Raji (cell line): ENCODE data around the gene ZNF579.
A peak's percentile ranks its signal among the peaks of the same experiment; 100 is the strongest.

Source experiments
- POLR2A ChIP-seq: IDR thresholded peaks from 2 replicates; pipeline ENCODE4 v1.6.1; 2011; ENCODE audit warnings: low read depth, low read length, control low read depth; ENCODE audit not compliant: insufficient read depth

Gene ZNF579, protein sequence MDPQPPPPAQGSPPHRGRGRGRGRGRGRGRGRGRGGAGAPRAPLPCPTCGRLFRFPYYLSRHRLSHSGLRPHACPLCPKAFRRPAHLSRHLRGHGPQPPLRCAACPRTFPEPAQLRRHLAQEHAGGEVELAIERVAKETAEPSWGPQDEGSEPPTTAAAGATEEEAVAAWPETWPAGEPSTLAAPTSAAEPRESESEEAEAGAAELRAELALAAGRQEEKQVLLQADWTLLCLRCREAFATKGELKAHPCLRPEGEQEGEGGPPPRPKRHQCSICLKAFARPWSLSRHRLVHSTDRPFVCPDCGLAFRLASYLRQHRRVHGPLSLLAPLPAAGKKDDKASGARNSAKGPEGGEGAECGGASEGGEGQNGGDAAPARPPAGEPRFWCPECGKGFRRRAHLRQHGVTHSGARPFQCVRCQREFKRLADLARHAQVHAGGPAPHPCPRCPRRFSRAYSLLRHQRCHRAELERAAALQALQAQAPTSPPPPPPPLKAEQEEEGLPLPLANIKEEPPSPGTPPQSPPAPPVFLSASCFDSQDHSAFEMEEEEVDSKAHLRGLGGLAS

DNA sequence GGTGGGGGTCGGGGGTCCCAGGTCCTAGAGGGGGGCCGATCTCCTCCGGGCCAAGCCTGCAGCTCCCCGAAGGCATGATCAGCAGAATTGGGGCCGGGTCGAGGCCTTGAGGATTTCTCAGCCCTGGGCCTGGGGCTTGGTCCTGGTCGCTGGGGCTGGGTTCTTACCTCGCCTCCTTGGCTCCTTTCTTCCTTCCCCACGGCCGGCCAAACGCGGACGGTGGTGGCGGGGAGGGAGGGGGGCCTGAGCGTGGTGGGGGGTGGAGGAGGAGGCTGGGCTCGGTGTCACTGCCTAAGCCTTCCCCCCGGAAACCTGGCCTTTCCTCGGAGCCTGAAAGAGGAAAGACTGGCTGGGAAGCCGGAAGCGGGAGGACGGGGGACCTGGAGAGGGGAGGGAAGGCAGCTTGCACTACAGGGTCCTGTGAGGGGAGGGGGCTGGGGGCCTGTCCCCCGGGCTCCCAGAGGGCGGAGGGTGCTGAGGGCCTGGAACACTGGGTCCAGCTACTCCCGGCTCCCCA lies at the start of gene ZNF579:
Gene ZNF579, minus strand, starts transcription at position 221 of the 517 bp plus-strand sequence. CDS start 1,209 bp downstream, outside the sequence.
- TF ChIP-seq POLR2A = peak; percentile 62; the same call in 1 of the 2 replicates

DNA sequence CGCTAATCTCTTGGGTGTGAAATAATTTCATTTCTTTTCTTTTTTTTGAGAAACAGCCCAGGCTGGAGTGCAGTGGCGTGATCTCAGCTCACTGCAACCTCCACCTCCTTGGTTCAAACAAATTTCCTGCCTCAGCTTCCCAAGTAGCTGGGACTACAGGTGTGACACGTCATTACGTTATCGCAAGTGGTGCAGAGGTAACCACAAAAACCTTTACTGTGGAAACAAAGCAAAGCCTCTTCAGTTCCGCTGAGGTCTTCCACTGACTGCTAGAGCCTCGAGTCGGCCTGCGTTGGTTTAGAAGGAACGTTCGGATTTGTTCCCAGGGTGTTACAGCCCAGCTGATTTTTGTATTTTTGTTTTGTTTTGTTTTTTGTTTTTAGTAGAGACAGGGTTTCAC lies 45.7 kb upstream of the ZNF579 start:
- TF ChIP-seq POLR2A = no peak

DNA sequence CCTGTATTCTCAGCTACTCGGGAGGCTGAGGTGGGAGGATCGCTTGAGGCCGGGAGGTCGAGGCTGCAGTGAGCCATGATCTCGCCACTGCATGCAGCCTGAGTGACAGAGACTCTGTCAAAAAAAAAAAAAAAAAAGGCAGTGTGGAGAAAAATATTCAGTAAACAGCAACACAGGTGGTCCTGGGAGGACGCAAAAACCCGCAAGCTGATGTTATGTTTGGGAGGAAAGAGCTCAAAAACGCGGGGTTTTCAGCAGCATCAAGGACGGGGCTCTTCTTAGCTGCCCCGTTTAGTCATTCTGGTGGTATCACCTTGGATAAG lies 44.3 kb upstream of the ZNF579 start:
- TF ChIP-seq POLR2A = no peak

DNA sequence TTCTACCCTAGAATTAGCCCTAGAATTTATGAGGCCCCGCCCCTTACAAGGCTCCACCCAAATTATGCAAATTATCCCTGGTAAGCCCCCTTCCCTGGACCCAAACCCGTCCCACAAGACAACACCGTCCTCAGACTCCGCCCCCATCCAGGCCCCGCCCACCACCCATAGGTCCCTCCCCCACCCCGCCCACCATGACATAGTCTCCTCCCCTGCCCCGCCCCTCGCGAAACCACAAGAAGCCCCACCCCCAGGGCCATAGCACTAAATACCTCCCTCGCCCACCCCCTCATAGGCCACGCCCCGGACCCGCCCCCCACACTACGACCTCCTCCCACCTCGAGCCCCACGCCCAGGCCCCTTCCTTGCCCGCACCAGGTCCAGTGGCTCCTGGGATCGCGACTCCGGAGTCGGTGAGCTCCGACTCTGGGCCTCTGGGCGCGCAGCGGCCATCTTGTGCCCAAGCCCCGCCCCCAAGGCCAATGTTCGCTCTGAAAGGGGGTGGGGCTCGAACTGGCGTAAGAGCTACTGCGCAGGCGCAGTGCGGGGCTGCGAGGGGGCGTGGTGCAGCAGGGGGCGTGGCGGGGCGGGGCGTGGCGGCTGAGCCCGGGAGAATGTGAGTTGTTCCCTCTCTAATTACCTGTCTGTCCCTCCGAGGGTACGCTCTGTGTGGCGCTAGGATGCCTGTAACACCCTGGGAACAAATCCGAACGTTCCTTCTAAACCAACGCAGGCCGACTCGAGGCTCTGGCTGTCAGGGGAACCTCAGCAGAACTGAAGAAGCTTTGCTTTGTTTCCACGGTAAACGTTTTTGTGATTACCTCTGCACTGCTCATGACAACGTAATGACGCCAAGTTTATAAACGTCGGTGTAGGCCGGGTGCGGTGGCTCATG lies 43.7 kb upstream of the ZNF579 start, which contains the start of gene ZNF784:
Gene ZNF784, minus strand, starts transcription at position 458 of the 895 bp plus-strand sequence. Its CDS starts 5 bp downstream, at position 453.
- peak; percentile 42 for TF ChIP-seq POLR2A

DNA sequence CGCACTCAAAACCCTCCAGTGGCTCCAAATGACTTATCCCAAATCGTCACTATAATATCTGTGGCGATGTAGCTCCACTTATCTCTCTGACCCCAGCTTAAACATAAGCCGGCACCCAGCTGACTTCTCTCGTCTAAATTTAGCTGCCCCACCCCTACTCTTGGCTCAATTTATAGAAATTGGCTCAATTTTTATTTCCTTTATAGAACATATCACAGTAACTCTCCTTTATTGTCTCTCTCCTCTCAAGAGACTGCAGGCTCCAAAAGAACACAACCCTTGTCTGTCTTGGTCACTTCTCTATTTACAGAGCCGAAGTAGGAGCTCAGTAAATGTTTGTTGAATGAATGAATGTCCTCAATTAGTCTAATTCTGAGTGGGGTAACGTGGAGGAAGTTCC lies 42.9 kb upstream of the ZNF579 start:
- no peak for TF ChIP-seq POLR2A

DNA sequence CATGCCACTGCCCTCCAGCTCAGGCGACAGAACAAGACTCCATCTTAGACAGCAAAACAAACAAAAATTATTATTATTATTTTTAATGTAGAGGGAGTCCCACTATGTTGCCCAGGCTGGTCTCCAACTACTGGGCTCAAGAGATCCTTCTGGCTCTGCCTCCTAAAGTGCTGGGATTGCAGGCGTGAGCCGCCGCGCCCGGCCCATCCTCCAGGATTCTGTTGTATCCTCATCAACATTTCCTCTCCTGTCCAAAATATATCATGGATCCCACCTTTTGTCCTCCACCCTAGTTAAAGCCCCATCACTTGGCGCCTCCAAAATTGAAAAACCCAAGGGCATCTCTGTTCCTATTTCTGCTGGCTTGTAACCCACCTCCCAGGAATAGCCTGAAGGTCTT lies 42.5 kb upstream of the ZNF579 start:
- TF ChIP-seq POLR2A = no peak

DNA sequence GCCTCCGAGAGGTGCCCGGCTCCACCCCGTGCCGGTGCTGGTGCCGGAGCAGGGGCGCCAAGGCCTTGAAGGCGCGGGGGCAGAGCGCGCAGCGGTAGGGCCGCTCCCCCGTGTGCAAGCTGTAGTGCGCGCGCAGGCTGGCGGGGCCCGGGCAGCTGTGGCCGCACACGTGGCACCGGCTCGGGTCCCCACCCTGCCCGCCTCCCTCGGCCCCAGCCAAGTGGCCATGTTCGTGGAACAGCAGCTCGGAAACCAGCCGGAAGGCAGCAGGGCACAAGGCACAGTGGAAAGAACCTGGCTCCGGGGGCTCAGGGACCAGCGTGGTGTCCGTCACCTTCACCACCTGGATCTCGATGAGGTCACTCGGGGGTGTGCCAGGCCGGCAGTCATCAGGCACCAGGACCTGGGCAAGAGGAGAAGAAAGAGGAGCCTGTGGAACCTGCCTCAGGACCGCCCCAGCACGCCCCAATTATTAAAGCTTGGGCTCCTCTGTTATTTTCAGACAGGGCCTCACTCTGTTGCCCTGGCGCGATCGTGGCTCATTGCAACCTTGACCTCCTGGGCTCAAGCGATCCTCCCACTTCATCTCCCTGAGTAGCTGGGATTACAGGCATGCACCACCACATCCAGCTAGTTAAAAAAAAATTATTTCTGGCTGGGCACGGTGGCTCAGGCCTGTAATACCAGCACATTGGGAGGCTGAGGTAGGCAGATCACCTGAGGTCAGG lies 41.8 kb upstream of the ZNF579 start:
- no peak for TF ChIP-seq POLR2A

DNA sequence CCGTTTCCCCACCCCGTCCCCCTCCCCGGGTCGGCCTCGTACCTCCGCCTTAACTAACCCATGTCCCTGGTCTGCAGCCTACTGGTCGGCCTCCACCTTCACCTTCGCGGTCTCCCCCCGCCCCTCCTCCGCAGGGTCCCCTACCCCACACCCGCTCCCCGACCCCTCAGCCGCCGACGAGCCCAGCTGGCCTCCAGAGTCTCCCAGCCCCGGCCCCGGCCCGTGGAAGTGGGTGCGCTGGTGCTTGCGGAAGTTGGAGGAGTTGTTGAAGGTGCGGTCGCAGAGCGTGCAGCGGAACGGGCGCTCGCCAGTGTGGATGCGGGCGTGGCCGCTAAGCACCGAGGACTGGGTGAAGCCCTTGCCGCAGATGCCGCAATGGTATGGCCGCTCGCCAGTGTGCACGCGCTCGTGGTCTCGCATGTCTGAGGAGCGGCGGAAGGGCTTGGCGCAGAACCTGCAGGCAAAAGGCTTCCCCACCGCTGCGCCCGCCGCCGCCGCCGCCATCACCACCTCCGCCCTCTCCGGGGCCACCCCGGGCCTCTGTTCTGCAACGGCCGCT lies 41.1 kb upstream of the ZNF579 start:
- no peak for TF ChIP-seq POLR2A

DNA sequence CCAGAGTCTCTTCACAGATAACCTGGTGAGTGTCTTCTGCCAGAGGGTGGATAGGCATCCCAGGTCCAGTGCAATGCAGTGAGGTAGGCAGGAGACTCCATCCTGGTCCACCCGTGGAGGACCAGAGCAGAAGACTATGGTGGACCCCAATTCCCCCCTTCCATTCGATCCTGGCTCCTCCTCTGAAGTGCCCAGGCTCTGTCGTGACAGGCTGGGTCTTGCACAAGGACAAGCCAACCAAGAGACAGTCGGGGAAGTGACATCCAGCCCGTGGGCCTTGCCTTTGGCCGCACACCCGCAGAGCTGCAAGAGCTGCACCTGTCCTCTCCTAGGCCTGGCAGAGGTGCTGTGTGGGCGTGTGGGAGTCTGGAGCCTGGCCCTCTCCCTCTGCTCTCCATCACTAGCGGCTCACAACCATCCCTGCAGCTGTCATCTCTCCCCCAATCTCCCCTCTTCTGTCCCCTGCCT lies 40.6 kb upstream of the ZNF579 start:
- no peak for TF ChIP-seq POLR2A

DNA sequence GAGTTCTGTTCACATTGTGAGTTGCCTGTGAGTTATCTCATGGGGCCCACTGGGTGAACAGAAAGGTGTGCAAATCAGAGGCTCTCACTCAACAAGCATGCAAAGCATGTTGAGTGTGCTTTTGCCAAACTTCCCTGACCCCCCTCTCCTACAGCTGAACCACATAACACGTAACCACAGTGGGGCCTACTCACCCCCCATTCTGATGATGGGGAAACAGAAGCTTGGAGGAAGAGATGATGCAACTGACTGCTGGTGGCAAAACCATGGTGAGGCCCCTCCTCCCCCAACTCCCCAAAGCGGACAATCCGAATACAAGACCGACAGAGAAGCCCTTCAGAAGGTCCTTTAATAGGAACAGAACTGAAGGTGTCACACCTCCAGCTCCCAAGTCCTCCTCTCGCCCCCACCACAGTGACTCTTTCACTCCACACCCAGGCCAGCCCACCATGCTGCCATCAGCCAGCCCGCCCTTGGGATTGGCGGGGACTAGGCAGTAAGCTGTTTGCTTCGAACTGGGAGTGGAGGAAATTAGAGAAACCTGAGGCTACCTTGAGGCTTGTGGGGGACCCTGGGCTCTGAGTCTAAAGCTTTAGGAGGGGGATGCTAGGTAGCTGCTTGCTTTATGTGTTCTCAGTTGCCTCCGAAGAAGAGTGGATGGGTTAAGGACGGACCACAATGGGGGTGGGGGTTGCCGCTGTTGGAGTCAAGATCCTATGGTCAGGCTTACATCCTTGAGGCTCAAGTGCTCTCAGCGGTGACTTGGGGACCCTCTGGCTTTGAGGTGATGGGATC lies 40.0 kb upstream of the ZNF579 start:
- no peak for TF ChIP-seq POLR2A

DNA sequence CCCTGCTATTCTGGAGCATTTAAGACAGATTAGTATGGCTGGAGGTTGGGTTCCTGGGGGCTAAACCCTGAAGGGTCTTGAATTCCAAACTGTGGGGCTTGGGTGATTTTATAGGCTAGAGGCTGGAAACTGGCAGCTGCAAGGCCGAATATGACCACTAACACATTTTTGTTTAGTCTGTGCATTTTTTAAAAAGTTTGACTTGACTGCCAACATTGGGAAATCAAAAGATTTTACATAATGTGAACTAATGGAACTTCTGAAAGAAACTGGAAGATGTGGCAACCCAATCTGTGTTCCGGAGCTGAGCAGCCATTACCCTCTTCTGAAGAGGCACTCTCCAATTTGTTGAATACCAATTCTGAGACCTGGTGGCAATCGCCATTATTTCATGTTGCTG lies 38.6 kb upstream of the ZNF579 start:
- no peak for TF ChIP-seq POLR2A

DNA sequence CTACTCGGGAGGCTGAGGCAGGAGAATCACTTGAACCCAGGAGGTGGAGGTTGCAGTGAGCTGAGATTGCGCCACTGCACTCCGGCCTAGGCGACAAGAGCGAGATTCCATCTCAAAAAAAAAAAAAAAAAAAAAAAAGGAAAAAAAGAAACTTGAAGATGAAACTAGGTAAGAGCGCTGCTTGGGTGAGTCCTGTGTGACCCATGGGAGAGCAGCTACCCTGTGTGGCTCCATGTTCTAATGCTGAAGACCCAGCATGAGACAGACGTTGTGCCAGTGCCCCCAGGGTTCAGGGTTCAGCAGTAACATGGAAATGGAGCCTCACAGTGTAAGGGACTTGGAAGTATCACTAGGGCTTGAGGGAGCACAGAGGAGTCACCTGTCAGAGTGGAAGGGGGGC lies 37.8 kb upstream of the ZNF579 start:
- TF ChIP-seq POLR2A = no peak

DNA sequence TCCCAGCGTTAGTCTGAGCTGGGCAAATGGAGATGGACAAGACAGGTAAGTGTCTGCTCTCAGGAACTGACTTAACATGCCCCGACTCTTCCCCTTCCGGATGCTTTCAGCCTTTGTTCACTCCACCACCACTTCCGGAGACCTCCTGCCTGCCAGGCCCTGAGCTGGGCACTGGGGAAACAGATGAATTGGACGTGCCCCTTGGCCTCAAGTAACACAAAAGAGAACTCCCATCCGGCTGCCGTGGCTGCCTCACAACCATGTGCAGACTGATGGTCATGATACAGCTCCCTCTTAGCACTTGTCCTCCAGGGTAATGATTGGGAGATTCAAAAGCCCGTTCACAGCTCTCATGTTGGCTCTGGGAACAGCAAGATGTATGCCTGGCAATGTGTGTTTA lies 36.8 kb upstream of the ZNF579 start:
- TF ChIP-seq POLR2A = no peak
